ENCODE measurements around the gene GUCD1. TPM values are rescaled to one million over a fixed set of nuclear protein-coding genes. Genes with fewer than 3 reads are reported as not detected.

GUCD1 gene
- total and polyA plus RNA-seq, 2 of the 13 experiments (the other 11 are each of a cell fraction or from before 2014, with no cell fraction given): 128 to 245 TPM

DNA sequence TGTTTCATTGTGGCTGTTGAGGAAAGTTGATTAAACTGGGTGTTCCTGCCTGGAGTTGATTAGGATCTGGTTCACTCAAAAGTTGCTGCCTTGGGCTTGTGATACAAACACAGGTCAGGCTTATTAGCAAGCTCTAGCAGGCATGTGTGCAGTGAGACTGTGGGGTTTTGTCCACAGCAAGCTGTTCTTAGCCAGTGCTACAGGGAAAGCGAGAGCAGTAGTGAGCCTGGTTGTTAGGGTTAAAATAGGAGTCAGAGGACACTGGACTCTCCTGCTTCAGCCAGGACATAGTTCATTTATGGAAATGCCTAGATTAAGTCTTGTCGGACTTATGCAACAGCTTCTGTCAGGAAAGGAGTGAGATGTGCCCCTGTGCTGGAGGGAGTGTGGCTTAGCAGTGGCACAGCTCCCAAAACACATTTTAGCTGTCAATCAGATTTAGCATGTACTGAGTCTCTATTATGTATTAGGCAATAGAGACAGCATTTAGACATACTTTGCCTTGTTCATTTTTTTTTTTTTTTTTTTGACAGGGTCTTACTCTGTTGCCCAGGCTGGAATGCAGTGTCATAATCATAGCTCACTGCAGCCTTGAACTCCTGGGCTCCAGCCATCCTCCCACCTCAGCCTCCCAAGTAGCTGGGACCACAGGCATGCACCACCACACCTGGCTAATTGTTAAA lies 9.6 kb upstream of the GUCD1 start (continued):
- TF ChIP-seq CENPX (CRISPR knock-in tag; IDR thresholded peaks at IDR 0.05) (no peak), BHLHE40 (IDR thresholded peaks at IDR 0.05; ENCODE audit: low read length) (no peak), ZNF530 (CRISPR knock-in tag; IDR thresholded peaks at IDR 0.05; ENCODE audit: low read depth) (no peak), TGIF2 (CRISPR knock-in tag; IDR thresholded peaks at IDR 0.05) (no peak), RBFOX2 (IDR thresholded peaks at IDR 0.05; ENCODE audit: low read depth, low read length) (no peak), SP2 (CRISPR knock-in tag; IDR thresholded peaks at IDR 0.05) (no peak), PRDM4 (CRISPR knock-in tag; IDR thresholded peaks at IDR 0.05; ENCODE audit: borderline replicate concordance) (no peak), ZNF280B (CRISPR knock-in tag; IDR thresholded peaks at IDR 0.05; ENCODE audit: borderline replicate concordance) (no peak), HMGXB3 (CRISPR knock-in tag; IDR thresholded peaks at IDR 0.05; ENCODE audit: borderline replicate concordance) (no peak; the same call in 1 of the 2 replicates)
- TF ChIP-seq, protein P1, sequence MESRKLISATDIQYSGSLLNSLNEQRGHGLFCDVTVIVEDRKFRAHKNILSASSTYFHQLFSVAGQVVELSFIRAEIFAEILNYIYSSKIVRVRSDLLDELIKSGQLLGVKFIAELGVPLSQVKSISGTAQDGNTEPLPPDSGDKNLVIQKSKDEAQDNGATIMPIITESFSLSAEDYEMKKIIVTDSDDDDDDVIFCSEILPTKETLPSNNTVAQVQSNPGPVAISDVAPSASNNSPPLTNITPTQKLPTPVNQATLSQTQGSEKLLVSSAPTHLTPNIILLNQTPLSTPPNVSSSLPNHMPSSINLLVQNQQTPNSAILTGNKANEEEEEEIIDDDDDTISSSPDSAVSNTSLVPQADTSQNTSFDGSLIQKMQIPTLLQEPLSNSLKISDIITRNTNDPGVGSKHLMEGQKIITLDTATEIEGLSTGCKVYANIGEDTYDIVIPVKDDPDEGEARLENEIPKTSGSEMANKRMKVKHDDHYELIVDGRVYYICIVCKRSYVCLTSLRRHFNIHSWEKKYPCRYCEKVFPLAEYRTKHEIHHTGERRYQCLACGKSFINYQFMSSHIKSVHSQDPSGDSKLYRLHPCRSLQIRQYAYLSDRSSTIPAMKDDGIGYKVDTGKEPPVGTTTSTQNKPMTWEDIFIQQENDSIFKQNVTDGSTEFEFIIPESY (CRISPR knock-in tag; IDR thresholded peaks at IDR 0.05): no peak
- TF ChIP-seq, protein P2, sequence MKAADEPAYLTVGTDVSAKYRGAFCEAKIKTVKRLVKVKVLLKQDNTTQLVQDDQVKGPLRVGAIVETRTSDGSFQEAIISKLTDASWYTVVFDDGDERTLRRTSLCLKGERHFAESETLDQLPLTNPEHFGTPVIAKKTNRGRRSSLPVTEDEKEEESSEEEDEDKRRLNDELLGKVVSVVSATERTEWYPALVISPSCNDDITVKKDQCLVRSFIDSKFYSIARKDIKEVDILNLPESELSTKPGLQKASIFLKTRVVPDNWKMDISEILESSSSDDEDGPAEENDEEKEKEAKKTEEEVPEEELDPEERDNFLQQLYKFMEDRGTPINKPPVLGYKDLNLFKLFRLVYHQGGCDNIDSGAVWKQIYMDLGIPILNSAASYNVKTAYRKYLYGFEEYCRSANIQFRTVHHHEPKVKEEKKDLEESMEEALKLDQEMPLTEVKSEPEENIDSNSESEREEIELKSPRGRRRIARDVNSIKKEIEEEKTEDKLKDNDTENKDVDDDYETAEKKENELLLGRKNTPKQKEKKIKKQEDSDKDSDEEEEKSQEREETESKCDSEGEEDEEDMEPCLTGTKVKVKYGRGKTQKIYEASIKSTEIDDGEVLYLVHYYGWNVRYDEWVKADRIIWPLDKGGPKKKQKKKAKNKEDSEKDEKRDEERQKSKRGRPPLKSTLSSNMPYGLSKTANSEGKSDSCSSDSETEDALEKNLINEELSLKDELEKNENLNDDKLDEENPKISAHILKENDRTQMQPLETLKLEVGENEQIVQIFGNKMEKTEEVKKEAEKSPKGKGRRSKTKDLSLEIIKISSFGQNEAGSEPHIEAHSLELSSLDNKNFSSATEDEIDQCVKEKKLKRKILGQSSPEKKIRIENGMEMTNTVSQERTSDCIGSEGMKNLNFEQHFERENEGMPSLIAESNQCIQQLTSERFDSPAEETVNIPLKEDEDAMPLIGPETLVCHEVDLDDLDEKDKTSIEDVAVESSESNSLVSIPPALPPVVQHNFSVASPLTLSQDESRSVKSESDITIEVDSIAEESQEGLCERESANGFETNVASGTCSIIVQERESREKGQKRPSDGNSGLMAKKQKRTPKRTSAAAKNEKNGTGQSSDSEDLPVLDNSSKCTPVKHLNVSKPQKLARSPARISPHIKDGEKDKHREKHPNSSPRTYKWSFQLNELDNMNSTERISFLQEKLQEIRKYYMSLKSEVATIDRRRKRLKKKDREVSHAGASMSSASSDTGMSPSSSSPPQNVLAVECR (CRISPR knock-in tag; IDR thresholded peaks at IDR 0.05; ENCODE audit: borderline replicate concordance): peak; percentile 57; the same call in 1 of the 2 replicates
